NCI-H146 treated with DMSO at 0.1 percent for 48 hours (cell line): ENCODE results near the gene TREML4.
A peak's percentile ranks its signal among the peaks of the same experiment; 100 is the strongest.

ENCODE experiments used
- DNase-seq: peaks from one replicate; lab custom pipeline; 2025; ENCODE audit not compliant: unreplicated experiment; lab: John Stamatoyannopoulos, UW

TREML4 gene

GRCh38 chr6:41252401-41253169 lies 24.4 kb downstream of the TREML4 start:
- no peak for DNase-seq

GRCh38 chr6:41255110-41255509 lies 27.0 kb downstream of the TREML4 start:
- DNase-seq: no peak

- DNase-seq: no peak
These were observed 27.6 kb downstream of the TREML4 start for GRCh38 chr6:41255638-41256246.

GRCh38 chr6:41256383-41256782 lies 28.2 kb downstream of the TREML4 start:
- no peak for DNase-seq

DNA sequence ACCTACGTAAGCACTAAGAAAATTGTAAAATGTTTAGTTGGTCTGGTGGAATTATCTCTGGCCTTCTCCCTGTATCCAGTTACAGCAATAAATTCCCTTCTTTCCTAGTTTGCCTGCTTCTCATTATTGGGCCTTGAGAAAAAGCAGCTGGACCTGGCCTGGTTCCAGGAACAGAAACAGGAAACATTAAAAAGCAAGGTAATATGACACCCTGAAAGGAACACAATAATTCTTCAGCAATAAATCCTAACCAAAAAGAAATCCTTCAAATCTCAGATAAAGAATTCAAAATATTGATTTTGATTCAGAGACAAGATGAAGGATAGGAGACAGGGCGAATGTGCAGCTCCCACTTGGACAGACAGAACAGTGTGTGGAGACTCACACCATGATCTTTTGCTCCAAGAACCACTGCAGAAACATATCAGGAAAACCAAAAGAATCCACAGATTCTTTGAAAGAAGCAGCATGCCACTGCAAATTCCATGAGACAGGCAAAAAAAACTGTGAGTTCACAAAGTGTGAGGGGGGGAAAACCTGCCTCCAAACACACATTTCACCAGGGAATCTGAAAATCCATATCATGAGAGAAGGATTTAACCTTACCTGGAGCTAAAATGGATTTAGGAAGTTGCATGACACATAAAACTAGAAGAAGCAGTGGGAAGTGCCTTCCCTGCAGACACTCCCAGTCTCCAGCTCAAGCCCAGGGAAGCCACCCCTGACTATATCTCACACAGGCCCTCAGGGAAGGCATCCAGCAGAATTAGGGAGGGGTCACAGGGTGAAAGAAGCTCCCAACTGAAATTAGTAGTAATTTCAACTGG lies 29.4 kb downstream of the TREML4 start:
- DNase-seq: peak; percentile 94

- DNase-seq: no peak
These were observed 30.0 kb downstream of the TREML4 start for GRCh38 chr6:41258196-41258493.

- no peak for DNase-seq
These were observed 34.3 kb downstream of the TREML4 start for GRCh38 chr6:41262401-41262800.

DNA sequence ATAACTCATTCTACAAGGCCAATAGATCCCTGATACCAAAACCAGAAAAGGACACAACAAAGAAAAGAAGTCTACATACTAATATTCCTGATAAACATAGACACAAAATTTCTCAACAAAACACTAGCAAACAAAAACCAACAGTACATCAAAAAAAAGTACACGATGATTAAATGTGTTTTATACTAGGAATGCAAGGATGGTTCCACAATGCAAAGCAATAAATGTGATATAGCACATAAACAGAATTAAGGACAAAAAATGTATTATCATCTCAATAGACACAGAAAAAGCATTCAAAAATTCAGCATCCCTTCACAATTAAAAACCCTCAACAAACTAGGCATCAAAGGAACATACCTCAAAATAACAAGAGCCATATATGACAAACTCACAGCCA lies 35.1 kb downstream of the TREML4 start:
- no peak for DNase-seq

DNA sequence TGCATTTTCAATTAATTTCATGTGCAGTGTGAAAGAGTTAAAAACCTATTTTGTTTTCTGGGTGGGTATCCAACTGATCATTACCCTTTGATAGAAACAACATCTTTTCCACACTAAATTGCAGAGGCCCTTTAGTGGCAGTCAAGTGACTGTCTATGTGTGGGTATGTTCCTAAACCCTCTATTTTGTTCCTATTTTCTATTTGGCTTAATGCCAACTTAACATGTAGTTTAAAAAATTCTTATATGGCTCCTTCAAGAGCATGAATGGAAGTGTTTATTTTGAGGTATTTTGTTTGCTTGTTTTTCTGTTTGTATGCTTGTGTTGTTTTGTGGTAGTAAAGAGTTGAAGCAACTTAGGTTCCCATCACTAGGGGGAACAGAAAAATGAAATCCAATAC lies 38.4 kb downstream of the TREML4 start:
- DNase-seq: no peak

- DNase-seq: no peak
These were observed 40.3 kb downstream of the TREML4 start for GRCh38 chr6:41268478-41268877.

DNA sequence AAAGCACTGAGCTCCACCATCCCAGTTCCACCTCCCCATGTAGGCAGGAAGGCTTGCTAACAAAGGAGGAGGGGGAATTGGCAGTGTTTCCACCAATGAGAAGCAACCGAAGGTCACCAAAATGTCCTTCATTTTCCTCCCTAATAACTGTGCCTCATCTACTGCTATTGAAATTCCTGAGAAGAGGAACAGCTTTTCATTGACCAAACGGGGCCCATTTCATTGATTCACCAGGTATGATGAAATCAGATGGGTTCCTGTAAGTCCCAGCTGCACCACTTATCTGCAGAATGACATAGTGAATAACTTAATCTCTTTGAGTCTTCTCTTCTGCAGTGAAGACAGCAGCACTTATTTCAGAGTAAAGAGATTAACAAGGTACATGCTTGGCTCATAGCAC lies 41.0 kb downstream of the TREML4 start:
- no peak for DNase-seq

- DNase-seq: no peak
These were observed 41.6 kb downstream of the TREML4 start for GRCh38 chr6:41269716-41270115.

DNA sequence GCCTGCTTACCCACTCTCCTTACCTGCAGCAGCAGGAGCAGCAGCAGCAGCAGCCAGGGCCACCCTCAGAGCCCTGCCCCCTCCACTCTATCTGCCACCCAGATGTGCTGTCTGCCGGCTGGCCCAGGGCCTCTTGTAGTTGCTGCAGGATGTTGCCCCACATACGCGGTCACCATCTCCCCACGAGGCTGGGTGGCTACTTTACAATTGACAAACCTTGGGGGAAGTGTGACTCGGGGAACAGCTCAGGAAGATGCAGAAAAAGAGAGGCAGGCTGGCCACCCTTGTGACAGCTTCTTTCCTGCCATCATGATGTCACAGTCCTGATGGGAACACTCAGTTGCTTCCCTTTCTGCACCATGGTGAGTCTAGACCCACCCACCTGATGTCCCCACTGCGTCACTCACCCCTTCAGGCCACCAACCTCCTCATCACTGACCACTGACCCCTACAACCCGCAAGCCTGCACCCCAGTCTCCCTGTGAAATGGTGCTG lies 43.8 kb downstream of the TREML4 start:
- no peak for DNase-seq

DNA sequence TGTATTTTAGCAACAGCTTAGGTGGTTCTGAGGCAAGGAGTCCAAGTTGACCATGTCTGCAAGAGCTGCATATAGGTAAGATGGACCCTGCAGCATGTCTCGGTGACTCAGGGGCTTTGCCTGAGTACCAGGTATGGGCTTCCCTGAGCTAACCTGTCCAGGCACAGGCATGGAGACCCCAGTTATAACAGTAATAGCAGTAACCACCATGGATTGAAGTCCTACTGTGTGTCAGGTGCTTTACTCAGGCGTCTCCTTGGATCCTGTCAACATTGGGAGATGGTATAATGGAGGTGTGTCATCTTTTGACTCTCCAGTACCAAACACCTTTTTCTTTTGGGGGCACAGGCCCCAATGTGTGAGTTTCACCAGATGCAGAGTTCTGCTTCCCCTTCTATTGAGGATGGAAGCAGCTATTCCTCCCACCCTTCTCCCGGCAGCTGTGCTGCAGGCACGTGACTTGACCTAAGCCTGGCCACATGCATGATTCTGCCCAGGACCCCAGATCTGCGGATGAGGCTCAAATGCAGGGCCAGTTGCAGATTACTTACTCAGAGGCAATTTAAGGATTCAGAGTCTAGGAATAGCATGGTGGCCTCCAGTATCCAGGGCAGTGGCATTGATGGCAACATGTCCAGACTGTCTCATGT lies 44.6 kb downstream of the TREML4 start:
- no peak for DNase-seq

- DNase-seq: no peak
These were observed 45.6 kb downstream of the TREML4 start for GRCh38 chr6:41273714-41274113.

GRCh38 chr6:41274256-41274655 lies 46.1 kb downstream of the TREML4 start:
- no peak for DNase-seq

DNA sequence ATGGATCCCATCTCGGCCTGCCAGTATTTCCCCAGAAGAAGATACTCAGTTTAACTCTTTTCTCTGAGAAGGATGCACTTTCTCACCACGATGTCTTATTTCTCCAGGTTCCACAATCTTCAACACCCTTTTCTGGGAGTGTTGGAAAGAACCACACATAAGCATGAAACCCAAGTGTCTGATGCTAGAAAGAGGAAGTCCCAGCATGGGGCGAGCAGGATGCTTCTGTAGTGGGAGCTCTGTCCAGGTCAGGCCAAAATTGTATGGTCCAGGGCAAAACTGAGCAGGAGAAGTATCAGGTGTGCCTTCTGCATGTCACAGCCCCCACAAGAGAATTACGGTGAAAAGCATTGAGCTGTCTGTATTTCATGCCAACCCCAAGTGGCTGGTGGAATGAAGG lies 47.3 kb downstream of the TREML4 start:
- no peak for DNase-seq

GRCh38 chr6:41277605-41278004 lies 49.5 kb downstream of the TREML4 start:
- DNase-seq: no peak

GRCh38 chr6:41278699-41279405 lies 50.7 kb downstream of the TREML4 start:
- DNase-seq: peak; percentile 92

DNA sequence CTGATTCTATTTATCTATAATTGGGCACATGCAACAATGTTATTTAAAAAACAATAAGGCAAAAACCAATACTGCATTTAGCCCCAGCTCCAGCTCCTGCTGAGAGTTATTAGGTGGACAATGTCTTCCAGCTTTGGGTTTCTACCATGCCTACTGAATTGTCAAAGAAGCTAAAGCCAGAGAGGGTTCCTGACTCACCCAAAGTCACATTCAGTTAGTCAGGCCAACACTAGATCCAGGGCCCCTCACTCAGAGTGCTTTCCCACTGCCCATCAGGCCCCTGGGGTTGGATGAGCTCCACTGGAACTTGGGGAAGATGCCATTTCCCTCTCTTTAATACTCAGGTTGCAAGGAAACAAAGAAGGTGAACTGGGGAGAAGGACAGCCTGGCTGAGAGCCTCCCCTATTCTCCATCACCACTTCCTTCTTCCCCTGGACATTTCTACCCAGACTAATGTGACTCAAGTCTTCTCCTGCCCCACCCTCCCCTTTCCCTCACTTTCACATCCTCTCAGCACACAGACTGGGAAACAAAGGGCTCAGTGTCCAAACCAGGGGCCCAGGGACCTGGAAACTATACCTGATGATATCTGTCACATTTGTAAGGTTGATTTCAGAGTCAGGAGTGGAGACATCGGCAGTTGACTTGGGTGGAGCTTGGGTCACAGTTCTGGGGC lies 52.4 kb downstream of the TREML4 start:
- no peak for DNase-seq
